ENCODE measurements around the gene DNM1. TPM values are rescaled to one million over a fixed set of nuclear protein-coding genes. Genes with fewer than 3 reads are reported as not detected.

The DNM1 gene
- total and polyA plus RNA-seq, 10 of the 15 experiments (the other 5 are each of a cell fraction or from before 2014, with no cell fraction given), result 0.06 to 0.67 (median 0.19) TPM; not detected in 3

DNA sequence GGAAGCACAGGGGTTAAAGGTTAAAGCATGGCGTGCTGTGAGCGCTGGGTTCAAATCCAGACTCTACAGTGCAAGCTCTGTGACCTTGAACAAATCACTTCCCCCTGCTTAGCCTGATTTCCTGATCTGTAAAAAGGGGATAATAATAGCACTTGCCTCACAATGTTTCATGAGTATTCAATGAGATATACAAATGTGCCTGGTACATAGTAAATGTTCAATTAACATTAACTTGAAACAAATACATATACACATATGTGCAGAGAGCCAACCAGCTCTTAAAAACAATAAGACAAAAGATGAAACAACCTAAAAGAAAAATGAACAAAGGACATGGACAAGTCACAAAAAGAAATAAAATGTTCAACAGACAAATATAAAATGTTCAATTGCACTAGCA is 15.8 kb upstream of the DNM1 start:
- Histone ChIP-seq H4K20me1 (ENCODE audit: control insufficient read depth, insufficient read depth) (no peaks in the 10 kb centered on the region), H3K4me2 (ENCODE audit: control insufficient read depth, insufficient read depth) (no peak overlapping the region), H3K4me3 (no peak overlapping the region), H2AFZ (ENCODE audit: control insufficient read depth, low read depth, low read length) (no peak overlapping the region), H3K4me1 (ENCODE audit: control insufficient read depth, insufficient read depth, low read length) (peaks cover 8% of the 10 kb centered on the region), H3K79me2 (ENCODE audit: control insufficient read depth, insufficient read depth, low read length) (peaks cover 3% of the 10 kb centered on the region; the same call in 1 of the 2 replicates), H3K27ac (ENCODE audit: control insufficient read depth, insufficient read depth) (no peak overlapping the region), H3K9ac (ENCODE audit: control insufficient read depth, insufficient read depth, low read length) (no peak overlapping the region), H3K27me3 (replicated peaks in 1 of 2; ENCODE audit: control insufficient read depth in 2 of 2, insufficient read depth in 2 of 2, low read length in 1 of 2) (no peaks in the 10 kb centered on the region), H3K9me3 (replicated peaks; ENCODE audit: control insufficient read depth, insufficient read depth, low read length) (no peaks in the 10 kb centered on the region), H3K36me3 (ENCODE audit: control insufficient read depth in 2 of 2, insufficient read depth in 2 of 2, low read length in 1 of 2) (no peaks in the 10 kb centered on the region; a peak in 2 of 4 replicates)
- BruUV-seq (replicated peaks), result no TSS peak
- CTCF ChIA-PET, result interaction anchor here (0.7 to 1.4 kb wide), 5 partner anchors 10 to 108 kb away, joined by 3 to 5 read pairs (median 4); no protein-coding TSS in a partner anchor
- SMC1A ChIA-PET (ENCODE audit: uncharacterized antibody, unreplicated experiment), result interaction anchor here (0.6 to 1.1 kb wide), 2 partner anchors 19 to 54 kb away, joined by 3 to 5 read pairs; no protein-coding TSS in a partner anchor
- 97% methylated on average over 2 of the region's 2 CpGs for WGBS (ENCODE audit: insufficient coverage, insufficient replicate concordance, low lambda C conversion rate, missing lambda C conversion rate)
- RAD21 ChIA-PET (ENCODE audit: unreplicated experiment), result interaction anchor here (0.7 kb wide), 1 partner anchor 21 kb away, joined by 3 read pairs; no protein-coding TSS in a partner anchor
- FAIRE-seq (no peak), ATAC-seq (no peak), DNase-seq (ENCODE audit: low read depth, low spot score) (no peak)
- intact Hi-C loops (cut with micrococcal nuclease; ENCODE audit: unreplicated experiment) (no loop called here), in situ Hi-C loops (cut with MboI) (no loop called here)
- POLR2A ChIA-PET, result no interaction called here
- TF ChIP-seq SIX5 (IDR thresholded peaks at IDR 0.05; ENCODE audit: low read depth, low read length, severe bottlenecking), result no peak
- TF ChIP-seq TCF12 (IDR thresholded peaks at IDR 0.05; ENCODE audit: low read depth, low read length), result no peak
- TF ChIP-seq, protein P1, sequence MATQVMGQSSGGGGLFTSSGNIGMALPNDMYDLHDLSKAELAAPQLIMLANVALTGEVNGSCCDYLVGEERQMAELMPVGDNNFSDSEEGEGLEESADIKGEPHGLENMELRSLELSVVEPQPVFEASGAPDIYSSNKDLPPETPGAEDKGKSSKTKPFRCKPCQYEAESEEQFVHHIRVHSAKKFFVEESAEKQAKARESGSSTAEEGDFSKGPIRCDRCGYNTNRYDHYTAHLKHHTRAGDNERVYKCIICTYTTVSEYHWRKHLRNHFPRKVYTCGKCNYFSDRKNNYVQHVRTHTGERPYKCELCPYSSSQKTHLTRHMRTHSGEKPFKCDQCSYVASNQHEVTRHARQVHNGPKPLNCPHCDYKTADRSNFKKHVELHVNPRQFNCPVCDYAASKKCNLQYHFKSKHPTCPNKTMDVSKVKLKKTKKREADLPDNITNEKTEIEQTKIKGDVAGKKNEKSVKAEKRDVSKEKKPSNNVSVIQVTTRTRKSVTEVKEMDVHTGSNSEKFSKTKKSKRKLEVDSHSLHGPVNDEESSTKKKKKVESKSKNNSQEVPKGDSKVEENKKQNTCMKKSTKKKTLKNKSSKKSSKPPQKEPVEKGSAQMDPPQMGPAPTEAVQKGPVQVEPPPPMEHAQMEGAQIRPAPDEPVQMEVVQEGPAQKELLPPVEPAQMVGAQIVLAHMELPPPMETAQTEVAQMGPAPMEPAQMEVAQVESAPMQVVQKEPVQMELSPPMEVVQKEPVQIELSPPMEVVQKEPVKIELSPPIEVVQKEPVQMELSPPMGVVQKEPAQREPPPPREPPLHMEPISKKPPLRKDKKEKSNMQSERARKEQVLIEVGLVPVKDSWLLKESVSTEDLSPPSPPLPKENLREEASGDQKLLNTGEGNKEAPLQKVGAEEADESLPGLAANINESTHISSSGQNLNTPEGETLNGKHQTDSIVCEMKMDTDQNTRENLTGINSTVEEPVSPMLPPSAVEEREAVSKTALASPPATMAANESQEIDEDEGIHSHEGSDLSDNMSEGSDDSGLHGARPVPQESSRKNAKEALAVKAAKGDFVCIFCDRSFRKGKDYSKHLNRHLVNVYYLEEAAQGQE (IDR thresholded peaks at IDR 0.05; ENCODE audit: low read depth, low read length), result no peak
- TF ChIP-seq, protein P2, sequence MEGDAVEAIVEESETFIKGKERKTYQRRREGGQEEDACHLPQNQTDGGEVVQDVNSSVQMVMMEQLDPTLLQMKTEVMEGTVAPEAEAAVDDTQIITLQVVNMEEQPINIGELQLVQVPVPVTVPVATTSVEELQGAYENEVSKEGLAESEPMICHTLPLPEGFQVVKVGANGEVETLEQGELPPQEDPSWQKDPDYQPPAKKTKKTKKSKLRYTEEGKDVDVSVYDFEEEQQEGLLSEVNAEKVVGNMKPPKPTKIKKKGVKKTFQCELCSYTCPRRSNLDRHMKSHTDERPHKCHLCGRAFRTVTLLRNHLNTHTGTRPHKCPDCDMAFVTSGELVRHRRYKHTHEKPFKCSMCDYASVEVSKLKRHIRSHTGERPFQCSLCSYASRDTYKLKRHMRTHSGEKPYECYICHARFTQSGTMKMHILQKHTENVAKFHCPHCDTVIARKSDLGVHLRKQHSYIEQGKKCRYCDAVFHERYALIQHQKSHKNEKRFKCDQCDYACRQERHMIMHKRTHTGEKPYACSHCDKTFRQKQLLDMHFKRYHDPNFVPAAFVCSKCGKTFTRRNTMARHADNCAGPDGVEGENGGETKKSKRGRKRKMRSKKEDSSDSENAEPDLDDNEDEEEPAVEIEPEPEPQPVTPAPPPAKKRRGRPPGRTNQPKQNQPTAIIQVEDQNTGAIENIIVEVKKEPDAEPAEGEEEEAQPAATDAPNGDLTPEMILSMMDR (IDR thresholded peaks at IDR 0.05 in 2 of 3, conservative IDR thresholded peaks at IDR 0.05 in 1 of 3; ENCODE audit: control insufficient read depth in 2 of 3, extremely low read depth in 1 of 3, insufficient read depth in 1 of 3, low read depth in 3 of 3, low read length in 3 of 3), result no peak
- TF ChIP-seq POLR2A (IDR thresholded peaks at IDR 0.05; ENCODE audit: low read depth, low read length), result no peak
- TF ChIP-seq, protein P3, sequence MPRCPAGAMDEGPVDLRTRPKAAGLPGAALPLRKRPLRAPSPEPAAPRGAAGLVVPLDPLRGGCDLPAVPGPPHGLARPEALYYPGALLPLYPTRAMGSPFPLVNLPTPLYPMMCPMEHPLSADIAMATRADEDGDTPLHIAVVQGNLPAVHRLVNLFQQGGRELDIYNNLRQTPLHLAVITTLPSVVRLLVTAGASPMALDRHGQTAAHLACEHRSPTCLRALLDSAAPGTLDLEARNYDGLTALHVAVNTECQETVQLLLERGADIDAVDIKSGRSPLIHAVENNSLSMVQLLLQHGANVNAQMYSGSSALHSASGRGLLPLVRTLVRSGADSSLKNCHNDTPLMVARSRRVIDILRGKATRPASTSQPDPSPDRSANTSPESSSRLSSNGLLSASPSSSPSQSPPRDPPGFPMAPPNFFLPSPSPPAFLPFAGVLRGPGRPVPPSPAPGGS (IDR thresholded peaks at IDR 0.05; ENCODE audit: borderline replicate concordance, insufficient read depth, low read depth, low read length, poor library complexity, severe bottlenecking), result no peak
- TF ChIP-seq NFYB (IDR thresholded peaks at IDR 0.05; ENCODE audit: insufficient read depth, low read depth, low read length), result no peak
- TF ChIP-seq CBX3 (IDR thresholded peaks at IDR 0.05; ENCODE audit: borderline replicate concordance, low read depth), result no peak
- TF ChIP-seq BHLHE40 (IDR thresholded peaks at IDR 0.05; ENCODE audit: borderline replicate concordance in 1 of 2, low read depth in 2 of 2, low read length in 1 of 2), result no peak
- no peak for TF ChIP-seq MEF2A (IDR thresholded peaks at IDR 0.05; ENCODE audit: insufficient read depth, low read depth, low read length)
- TF ChIP-seq CBFB (IDR thresholded peaks at IDR 0.05; ENCODE audit: low read depth), result no peak
- no peak for TF ChIP-seq SP1 (IDR thresholded peaks at IDR 0.05; ENCODE audit: low read depth, low read length)
- TF ChIP-seq RUNX3 (IDR thresholded peaks at IDR 0.05; ENCODE audit: low read length), result no peak
- TF ChIP-seq RBBP5 (conservative IDR thresholded peaks at IDR 0.05), result no peak
- no peak for TF ChIP-seq EP300 (IDR thresholded peaks at IDR 0.05; ENCODE audit: borderline replicate concordance in 1 of 2, control insufficient read depth in 1 of 2, low read depth in 2 of 2, low read length in 2 of 2)
- no peak for TF ChIP-seq BACH1 (IDR thresholded peaks at IDR 0.05; ENCODE audit: borderline replicate concordance)
- no peak for TF ChIP-seq ZSCAN29 (IDR thresholded peaks at IDR 0.05)
